Loucy (cell line): ENCODE results near the gene ELP2.

Experiments
- H2AFZ ChIP-seq: fragments of 200-600 bp; sonication (generic); 2 replicates; pipeline ENCODE4 v1.6.0; 2016; ENCODE audit warnings: antibody characterized with exemption, mild to moderate bottlenecking, low read length, moderate library complexity
- H3F3A ChIP-seq: fragments of 200-600 bp; 2 replicates; pipeline ENCODE4 v1.6.0; 2016; ENCODE audit warnings: antibody characterized with exemption, low read depth, mild to moderate bottlenecking
- H3K27me3 ChIP-seq: fragments of 200-600 bp; sonication (generic); 2 replicates; pipeline ENCODE4 v1.6.1; 2014; ENCODE audit warnings: low read length, mild to moderate bottlenecking; ENCODE audit not compliant: insufficient read depth, poor library complexity, severe bottlenecking
- H3K36me3 ChIP-seq: fragments of 200-600 bp; sonication (generic); 2 replicates; pipeline ENCODE4 v1.6.1; 2016; ENCODE audit warnings: low read length; ENCODE audit not compliant: insufficient read depth
- H3K4me1 ChIP-seq: fragments of 200-600 bp; sonication (generic); 2 replicates; pipeline ENCODE4 v1.5.1; 2014; ENCODE audit warnings: low read length, mild to moderate bottlenecking; ENCODE audit not compliant: insufficient read depth, poor library complexity, severe bottlenecking
- H3K4me2 ChIP-seq: fragments of 200-600 bp; sonication (generic); 2 replicates; pipeline ENCODE4 v1.6.0; 2014; ENCODE audit warnings: antibody characterized with exemption, low read length, low read depth, mild to moderate bottlenecking; ENCODE audit not compliant: poor library complexity, severe bottlenecking
- H3K4me3 ChIP-seq: fragments of 200-600 bp; sonication (generic); 2 replicates; pipeline ENCODE4 v1.5.1; 2014; ENCODE audit warnings: low read length, mild to moderate bottlenecking, mixed read lengths; ENCODE audit not compliant: poor library complexity, severe bottlenecking
- H3K79me2 ChIP-seq: fragments of 200-600 bp; sonication (generic); 2 replicates; pipeline ENCODE4 v1.6.1; 2014; ENCODE audit warnings: low read length; ENCODE audit not compliant: insufficient read depth
- H3K9ac ChIP-seq: fragments of 200-600 bp; sonication (generic); 2 replicates; pipeline ENCODE4 v1.6.0; 2014; ENCODE audit warnings: mild to moderate bottlenecking, low read depth, low read length, moderate library complexity; ENCODE audit not compliant: poor library complexity, severe bottlenecking
- H3K9me2 ChIP-seq: fragments of 200-600 bp; sonication (generic); replicated peaks from 2 replicates; pipeline ENCODE4 v1.6.1; 2016; ENCODE audit warnings: low read depth, low read length, mixed read lengths
- H3K9me3 ChIP-seq: fragments of 200-600 bp; sonication (generic); 2 replicates; pipeline ENCODE4 v1.6.1; 2014; ENCODE audit warnings: mild to moderate bottlenecking, antibody characterized with exemption, low read length, low read depth; ENCODE audit not compliant: insufficient read depth
- H4K20me1 ChIP-seq: fragments of 200-600 bp; sonication (generic); 2 replicates; pipeline ENCODE4 v1.6.0; 2014; ENCODE audit warnings: antibody characterized with exemption, low read length, mild to moderate bottlenecking; ENCODE audit not compliant: insufficient read depth, poor library complexity, severe bottlenecking
- CTCF ChIP-seq: fragments of 200-600 bp; sonication (generic); conservative IDR thresholded peaks from 2 replicates; pipeline ENCODE4 v1.5.1; 2014; ENCODE audit warnings: mild to moderate bottlenecking, antibody characterized with exemption, low read length
- EZH2phosphoT487 ChIP-seq: fragments of 200-600 bp; IDR thresholded peaks from 2 replicates; pipeline ENCODE4 v1.6.1; 2018; ENCODE audit warnings: antibody characterized with exemption, mild to moderate bottlenecking, moderate library complexity, borderline replicate concordance

The ELP2 gene

DNA sequence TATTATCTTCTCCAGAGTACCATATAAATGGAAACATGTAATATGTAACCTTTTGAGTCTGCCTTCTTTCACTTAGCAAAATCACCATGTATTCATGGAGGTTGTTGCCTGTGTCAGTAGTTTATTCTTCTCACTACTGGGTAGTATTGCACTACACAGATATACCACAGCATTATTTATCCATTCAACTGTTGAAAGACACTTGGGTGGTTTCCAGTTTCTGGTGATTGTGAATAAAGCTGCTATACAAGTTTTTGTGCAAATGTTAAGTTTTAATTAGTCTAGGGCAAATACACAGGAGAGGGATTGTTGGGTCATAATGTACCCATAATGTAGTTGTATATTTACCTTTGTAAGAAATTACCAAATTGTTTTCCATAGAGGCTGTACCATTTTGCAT lies 32.7 kb upstream of the ELP2 start:
- Histone ChIP-seq H4K20me1 (no peaks in the 10 kb centered on the region), H3K4me2 (no peak overlapping the region), H3K27me3 (no peaks in the 10 kb centered on the region), H3K9me3 (peaks cover 4% of the 10 kb centered on the region; the same call in 1 of the 2 replicates), H2AFZ (no peak overlapping the region), H3K79me2 (no peaks in the 10 kb centered on the region), H3K9me2 (no peaks in the 10 kb centered on the region), H3K4me3 (no peak overlapping the region), H3K9ac (no peak overlapping the region), H3K4me1 (peaks cover 10% of the 10 kb centered on the region), H3F3A (no peaks in the 10 kb centered on the region), H3K36me3 (no peaks in the 10 kb centered on the region)
- TF ChIP-seq CTCF, result no peak
- TF ChIP-seq EZH2phosphoT487, result no peak

DNA sequence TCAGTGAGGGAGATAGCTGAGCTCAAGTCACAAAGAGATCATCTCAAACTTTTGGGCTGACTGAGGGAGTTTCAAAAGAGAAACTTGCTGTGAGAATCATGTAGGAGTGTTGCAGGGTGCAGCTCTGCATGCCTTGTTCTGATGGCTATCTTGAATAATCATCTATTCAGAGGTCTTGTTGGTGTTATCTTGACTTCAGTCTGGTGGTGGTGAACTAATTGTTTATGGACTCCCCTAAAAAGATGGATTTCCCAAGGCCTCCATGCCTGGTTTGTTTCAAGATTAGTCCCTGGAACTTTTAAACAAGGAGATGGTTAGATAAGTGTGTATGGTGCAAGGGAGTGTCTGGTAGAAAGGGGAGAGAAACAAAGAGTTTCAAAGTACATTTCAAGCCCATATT lies 30.4 kb upstream of the ELP2 start:
- no peaks in the 10 kb centered on the region for H3K4me1 ChIP-seq
- H3K4me2 ChIP-seq, result no peak overlapping the region
- no peaks in the 10 kb centered on the region for H4K20me1 ChIP-seq
- no peak for TF ChIP-seq EZH2phosphoT487
- TF ChIP-seq CTCF, result no peak
- no peak overlapping the region for H3K4me3 ChIP-seq
- H3K9ac ChIP-seq, result no peak overlapping the region
- H3K9me2 ChIP-seq, result no peaks in the 10 kb centered on the region
- H3K27me3 ChIP-seq, result no peaks in the 10 kb centered on the region
- no peaks in the 10 kb centered on the region for H3K79me2 ChIP-seq
- no peaks in the 10 kb centered on the region for H3K36me3 ChIP-seq
- peaks cover 7% of the 10 kb centered on the region; the same call in 1 of the 2 replicates for H3K9me3 ChIP-seq
- no peak overlapping the region; the same call in 1 of the 2 replicates for H2AFZ ChIP-seq
- H3F3A ChIP-seq, result no peaks in the 10 kb centered on the region

GRCh38 chr18:36101943-36102342 lies 27.8 kb upstream of the ELP2 start:
- Histone ChIP-seq H3K9ac (no peak overlapping the region), H3K4me1 (no peaks in the 10 kb centered on the region), H4K20me1 (no peaks in the 10 kb centered on the region), H3K4me3 (no peak overlapping the region), H3K36me3 (no peaks in the 10 kb centered on the region), H3K4me2 (no peak overlapping the region), H3K79me2 (no peaks in the 10 kb centered on the region), H2AFZ (no peak overlapping the region), H3K9me2 (no peaks in the 10 kb centered on the region), H3K9me3 (peaks cover 7% of the 10 kb centered on the region; the same call in 1 of the 2 replicates), H3F3A (no peaks in the 10 kb centered on the region), H3K27me3 (no peaks in the 10 kb centered on the region)
- no peak for TF ChIP-seq EZH2phosphoT487
- TF ChIP-seq CTCF, result no peak
